ENCODE data around the gene PPP1R16B.
"Not testable (repeated sequence)": the region's sequence is repeated elsewhere in the genome, so short reads cannot be mapped to it uniquely, and the experiment has no call there.

PPP1R16B gene

GRCh38 chr20:38940644-38941043 lies 135.1 kb downstream of the PPP1R16B start:
- DNase-seq, result no peak

GRCh38 chr20:38941726-38942389 lies 136.4 kb downstream of the PPP1R16B start:
- no peak for DNase-seq

GRCh38 chr20:38945012-38945411 lies 139.5 kb downstream of the PPP1R16B start:
- DNase-seq, result no peak

GRCh38 chr20:38946836-38947235 lies 141.3 kb downstream of the PPP1R16B start:
- no peak for DNase-seq

- no peak for DNase-seq
Observed at GRCh38 chr20:38947931-38948362, 142.4 kb downstream of the PPP1R16B start.

GRCh38 chr20:38950254-38950653 lies 144.8 kb downstream of the PPP1R16B start:
- no peak for DNase-seq

- no peak for DNase-seq
Observed at GRCh38 chr20:38951611-38952010, 146.1 kb downstream of the PPP1R16B start.

GRCh38 chr20:38952153-38952552 lies 146.7 kb downstream of the PPP1R16B start:
- DNase-seq, result no peak

GRCh38 chr20:38953630-38954340 lies 148.3 kb downstream of the PPP1R16B start:
- DNase-seq, result no peak

GRCh38 chr20:38957235-38957876 lies 151.9 kb downstream of the PPP1R16B start:
- DNase-seq, result no peak

GRCh38 chr20:38957915-38958485 lies 152.5 kb downstream of the PPP1R16B start:
- DNase-seq, result no peak

GRCh38 chr20:38960187-38960687 lies 154.7 kb downstream of the PPP1R16B start:
- DNase-seq, result not testable (repeated sequence)

- no peak for DNase-seq
Observed at GRCh38 chr20:38961530-38962043, 156.1 kb downstream of the PPP1R16B start.

GRCh38 chr20:38962044-38962927 lies 156.8 kb downstream of the PPP1R16B start, which contains the start of gene DHX35:
Gene DHX35, plus strand, starts transcription at chr20:38962344. Its CDS starts 24 bp downstream, at chr20:38962368.
- DNase-seq, result peak; percentile 99

GRCh38 chr20:38962928-38963401 lies 157.5 kb downstream of the PPP1R16B start:
- peak; percentile 19 for DNase-seq

- DNase-seq, result no peak
Observed at GRCh38 chr20:38963745-38964144, 158.2 kb downstream of the PPP1R16B start.

GRCh38 chr20:38965264-38965663 lies 159.8 kb downstream of the PPP1R16B start:
- DNase-seq, result no peak

- DNase-seq, result no peak
Observed at GRCh38 chr20:38968090-38968489, 162.6 kb downstream of the PPP1R16B start.

GRCh38 chr20:38969708-38970107 lies 164.2 kb downstream of the PPP1R16B start:
- DNase-seq, result no peak

- DNase-seq, result no peak
Observed at GRCh38 chr20:38970302-38970701, 164.8 kb downstream of the PPP1R16B start.

All from suppressor macrophage treated with lipopolysaccharide for 4 hours (primary cell).